GM12875 (cell line): Measurements from ENCODE around the gene HOXC10.
A peak's percentile ranks its signal among the peaks of the same experiment; 100 is the strongest.

Source experiments
- H3K4me3 ChIP-seq: one replicate; pipeline ENCODE4 v1.5.1; 2011; ENCODE audit warnings: low read depth, low read length, control low read depth
- TF ChIP-seq, protein P1 (sequence below): IDR thresholded peaks from 2 replicates; pipeline ENCODE4 v1.5.1; 2011; ENCODE audit warnings: low read depth, mild to moderate bottlenecking, control low read depth, inconsistent platforms, low read length, moderate library complexity, borderline replicate concordance; ENCODE audit not compliant: insufficient read depth

The HOXC10 gene

DNA sequence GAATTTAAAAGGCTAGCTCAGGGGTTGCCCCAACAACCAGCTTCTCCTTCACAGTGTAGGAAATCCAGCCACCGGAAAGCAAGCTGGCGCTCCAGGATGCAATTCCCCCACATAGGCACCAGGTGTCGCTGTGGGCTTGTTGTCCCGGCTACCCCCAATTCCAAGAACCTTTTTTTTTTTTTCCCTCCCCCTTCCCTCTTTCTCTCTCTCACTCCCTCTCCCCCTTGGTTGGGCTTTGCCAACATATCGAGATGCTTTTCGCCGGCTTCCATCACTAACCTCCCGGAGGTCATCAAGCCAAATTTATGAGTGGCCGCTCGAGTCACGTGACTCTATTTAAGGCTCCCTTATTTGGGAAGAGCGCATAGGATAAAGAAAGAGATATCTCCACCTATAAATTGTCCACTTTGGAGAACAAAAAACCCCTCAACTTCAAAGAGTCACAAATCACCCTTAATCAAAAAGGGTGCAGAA, 47.7 kb downstream of the HOXC10 start, which contains the start of gene HOXC5:
TSS of gene HOXC5 (plus strand) at position 424 of the 474 bp plus-strand sequence. CDS start 73 bp downstream, outside the sequence.
- H3K4me3 ChIP-seq = no peak within 1 kb of the TSS
- TF ChIP-seq, protein P1, sequence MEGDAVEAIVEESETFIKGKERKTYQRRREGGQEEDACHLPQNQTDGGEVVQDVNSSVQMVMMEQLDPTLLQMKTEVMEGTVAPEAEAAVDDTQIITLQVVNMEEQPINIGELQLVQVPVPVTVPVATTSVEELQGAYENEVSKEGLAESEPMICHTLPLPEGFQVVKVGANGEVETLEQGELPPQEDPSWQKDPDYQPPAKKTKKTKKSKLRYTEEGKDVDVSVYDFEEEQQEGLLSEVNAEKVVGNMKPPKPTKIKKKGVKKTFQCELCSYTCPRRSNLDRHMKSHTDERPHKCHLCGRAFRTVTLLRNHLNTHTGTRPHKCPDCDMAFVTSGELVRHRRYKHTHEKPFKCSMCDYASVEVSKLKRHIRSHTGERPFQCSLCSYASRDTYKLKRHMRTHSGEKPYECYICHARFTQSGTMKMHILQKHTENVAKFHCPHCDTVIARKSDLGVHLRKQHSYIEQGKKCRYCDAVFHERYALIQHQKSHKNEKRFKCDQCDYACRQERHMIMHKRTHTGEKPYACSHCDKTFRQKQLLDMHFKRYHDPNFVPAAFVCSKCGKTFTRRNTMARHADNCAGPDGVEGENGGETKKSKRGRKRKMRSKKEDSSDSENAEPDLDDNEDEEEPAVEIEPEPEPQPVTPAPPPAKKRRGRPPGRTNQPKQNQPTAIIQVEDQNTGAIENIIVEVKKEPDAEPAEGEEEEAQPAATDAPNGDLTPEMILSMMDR = peak; percentile 94

DNA sequence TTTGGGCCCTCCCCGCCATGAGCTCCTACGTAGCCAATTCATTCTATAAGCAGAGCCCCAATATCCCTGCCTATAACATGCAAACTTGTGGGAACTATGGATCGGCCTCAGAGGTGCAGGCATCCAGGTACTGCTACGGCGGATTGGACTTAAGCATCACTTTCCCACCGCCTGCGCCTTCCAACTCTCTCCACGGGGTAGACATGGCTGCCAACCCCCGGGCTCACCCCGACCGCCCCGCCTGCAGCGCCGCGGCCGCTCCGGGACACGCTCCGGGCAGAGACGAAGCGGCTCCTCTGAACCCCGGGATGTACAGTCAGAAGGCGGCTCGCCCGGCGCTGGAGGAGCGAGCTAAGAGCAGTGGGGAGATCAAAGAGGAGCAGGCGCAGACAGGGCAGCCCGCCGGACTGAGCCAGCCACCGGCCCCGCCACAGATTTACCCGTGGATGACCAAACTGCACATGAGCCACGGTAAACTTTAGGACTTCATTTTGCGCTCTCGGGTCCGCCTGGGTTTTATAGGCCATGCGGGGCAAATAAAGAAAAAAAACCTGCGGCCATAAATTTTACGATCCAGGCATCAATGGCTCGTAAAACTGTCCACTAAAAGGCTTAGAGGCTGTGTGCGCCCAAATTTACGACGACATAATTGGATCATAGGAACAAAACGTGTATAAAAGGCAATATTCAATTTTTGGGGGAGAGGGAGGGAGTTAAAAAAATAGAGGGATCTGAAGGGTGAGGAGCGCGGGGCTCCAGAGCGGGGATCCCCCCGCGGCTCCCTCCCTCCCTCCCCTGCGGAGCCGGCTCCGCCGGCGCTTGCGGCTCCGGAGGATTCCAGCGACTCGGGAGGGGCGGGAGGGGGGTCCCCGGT, 48.4 kb downstream of the HOXC10 start:
- no peak overlapping the region for H3K4me3 ChIP-seq
- TF ChIP-seq, protein P1 = no peak

DNA sequence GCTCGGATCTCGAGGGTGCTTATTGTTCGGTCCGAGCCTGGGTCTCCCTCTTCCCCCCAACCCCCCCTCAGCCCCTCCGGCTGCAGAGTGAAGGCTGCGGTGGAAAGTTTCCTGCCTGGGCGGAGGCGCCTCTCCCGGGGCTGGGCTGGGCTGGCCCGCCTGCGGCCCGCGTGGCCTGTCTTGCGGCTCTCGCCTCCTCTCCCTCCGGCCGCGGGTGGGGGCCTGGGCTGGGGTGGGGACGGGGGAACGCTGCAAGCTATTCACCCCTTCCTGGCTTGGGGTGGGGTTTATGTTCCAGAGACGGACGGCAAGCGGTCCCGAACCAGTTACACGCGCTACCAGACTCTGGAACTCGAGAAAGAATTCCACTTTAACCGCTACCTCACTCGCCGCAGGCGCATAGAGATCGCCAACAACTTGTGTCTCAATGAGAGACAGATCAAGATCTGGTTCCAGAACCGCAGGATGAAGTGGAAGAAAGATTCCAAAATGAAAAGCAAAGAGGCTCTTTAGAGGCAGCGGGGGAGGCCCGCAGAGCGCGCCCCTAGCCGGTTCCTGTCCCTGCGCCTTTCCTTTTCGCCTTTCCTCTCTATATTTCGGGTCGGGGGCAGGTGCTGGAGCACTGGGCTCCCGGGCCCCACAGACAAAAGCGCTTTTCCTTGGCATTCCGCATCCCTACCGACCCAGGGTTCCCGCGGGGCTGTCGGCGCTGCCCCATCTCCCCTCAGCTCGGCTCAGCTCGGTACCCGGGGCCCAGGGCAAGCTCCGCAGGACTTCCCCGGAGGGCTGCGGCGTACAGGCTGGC, 49.2 kb downstream of the HOXC10 start:
- TF ChIP-seq, protein P1 = no peak
- H3K4me3 ChIP-seq = no peak overlapping the region

DNA sequence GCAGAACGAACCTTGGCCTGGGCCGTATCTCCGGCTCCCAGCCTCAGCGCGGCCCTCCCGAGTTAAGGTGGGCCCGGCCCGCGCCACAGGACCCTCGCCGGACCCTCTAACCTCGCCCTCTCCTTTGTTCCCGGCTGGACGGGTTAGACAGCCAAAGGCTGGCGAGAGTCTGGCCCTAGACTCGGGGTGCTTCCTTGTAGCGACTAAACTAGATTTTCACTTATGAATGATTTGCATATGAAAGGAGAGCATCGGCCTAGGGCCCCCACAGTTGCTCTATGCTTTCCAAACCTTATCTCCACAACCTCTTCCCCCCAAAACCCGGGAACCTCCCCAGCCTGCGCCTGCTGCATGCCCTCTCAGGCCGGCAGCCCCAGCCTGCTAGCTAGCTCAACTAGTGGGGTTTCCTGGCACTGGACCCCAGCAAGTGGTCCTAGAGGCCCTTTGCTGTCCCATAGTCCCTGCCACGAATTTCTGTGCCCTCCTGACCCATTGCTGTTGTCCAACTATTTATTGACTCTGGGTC, 49.9 kb downstream of the HOXC10 start:
- TF ChIP-seq, protein P1 = no peak
- no peak overlapping the region for H3K4me3 ChIP-seq

DNA sequence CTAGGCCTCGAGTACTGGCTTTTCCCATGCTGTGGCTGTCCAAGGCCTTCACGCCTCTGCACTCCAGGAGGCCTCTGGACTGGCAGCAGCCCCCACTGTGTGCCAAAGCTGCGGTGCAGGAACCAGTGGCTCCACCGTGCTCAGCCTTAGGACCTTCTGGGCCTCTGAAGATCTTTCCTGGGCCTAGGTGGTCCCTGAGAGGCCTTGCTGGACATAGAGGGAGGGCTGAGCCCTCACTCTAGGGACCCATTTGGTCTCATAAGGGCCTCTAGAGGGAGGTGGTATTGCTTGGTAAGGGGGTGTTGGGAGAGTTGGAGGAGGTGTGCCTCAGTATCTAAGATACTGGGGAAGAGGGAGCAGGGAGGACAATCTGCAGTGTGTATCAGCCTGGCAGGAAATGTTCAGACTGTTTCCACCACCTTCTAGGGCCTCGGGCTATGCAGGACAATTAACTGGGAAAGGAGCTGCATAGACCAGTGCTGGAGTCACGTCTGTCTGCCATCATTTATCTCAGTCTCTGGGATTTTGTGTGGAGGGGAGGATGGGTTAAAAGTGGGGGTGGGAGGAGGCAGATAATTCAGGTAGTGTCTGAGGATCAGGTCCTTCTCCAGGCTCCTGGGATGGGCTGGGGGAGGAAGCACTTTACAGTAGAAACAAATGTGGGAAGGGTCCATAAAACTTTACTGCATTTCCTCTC, 50.8 kb downstream of the HOXC10 start:
- TF ChIP-seq, protein P1 = no peak
- no peak overlapping the region for H3K4me3 ChIP-seq

DNA sequence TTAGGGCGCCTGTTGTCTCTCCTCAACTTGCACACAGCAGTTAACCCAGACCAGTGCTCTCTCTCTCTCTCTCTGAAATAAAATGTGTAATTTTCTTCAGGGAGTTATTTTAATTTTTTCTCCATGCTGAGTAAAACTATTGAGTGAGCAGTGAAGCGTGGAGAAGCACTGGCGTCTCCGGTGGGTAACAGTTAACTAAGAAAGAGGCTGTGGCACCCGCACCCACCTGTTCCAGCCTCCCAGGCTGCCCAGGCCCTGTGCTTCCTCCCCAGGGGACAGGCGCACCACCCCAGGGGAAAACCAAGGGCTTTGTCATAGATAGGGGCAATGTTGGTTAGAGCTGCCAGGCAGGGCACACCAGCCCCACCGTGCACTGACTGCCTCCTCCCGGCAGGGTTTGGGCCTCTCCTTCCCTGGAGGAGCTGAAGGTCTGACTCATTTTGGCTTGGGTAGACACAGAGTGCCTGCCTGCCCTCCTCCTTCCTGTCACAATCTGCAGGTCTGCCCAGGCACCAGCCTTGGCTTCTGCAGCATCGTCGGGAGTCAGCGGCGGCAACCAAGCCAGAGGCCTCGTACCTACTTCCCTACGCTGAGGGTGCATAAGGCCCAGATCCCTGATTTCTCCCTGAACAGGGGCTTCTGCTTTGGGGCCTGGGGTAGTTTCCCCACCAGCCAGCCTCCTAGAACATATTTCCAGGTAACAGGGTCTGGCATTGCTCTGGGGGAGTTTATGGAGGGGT, 51.8 kb downstream of the HOXC10 start:
- no peak overlapping the region for H3K4me3 ChIP-seq
- TF ChIP-seq, protein P1 = no peak
